Activated naive CD4-positive, alpha-beta T cell (primary cell): ENCODE measurements around the gene FAM3D.

Source experiments
- DNase-seq, 4 experiments: peaks; one replicate each; lab custom pipeline; 2025; lab: John Stamatoyannopoulos, UW

The FAM3D gene

GRCh38 chr3:58626841-58627569, 39.6 kb downstream of the FAM3D start:
- no peak for DNase-seq

- no peak for DNase-seq
These were observed 41.3 kb downstream of the FAM3D start for GRCh38 chr3:58625196-58625824.

GRCh38 chr3:58624550-58624949, 42.0 kb downstream of the FAM3D start:
- DNase-seq, result no peak

GRCh38 chr3:58623961-58624360, 42.6 kb downstream of the FAM3D start:
- no peak for DNase-seq

- DNase-seq, result no peak
These were observed 43.1 kb downstream of the FAM3D start for GRCh38 chr3:58623478-58623877.

GRCh38 chr3:58622892-58623291, 43.7 kb downstream of the FAM3D start:
- no peak for DNase-seq

GRCh38 chr3:58622436-58622835, 44.1 kb downstream of the FAM3D start:
- DNase-seq, result no peak

GRCh38 chr3:58621086-58621830, 45.3 kb downstream of the FAM3D start:
- DNase-seq, result no peak

GRCh38 chr3:58620421-58620820, 46.2 kb downstream of the FAM3D start:
- DNase-seq, result no peak

GRCh38 chr3:58617338-58617761, 49.2 kb downstream of the FAM3D start:
- DNase-seq, result no peak

- no peak for DNase-seq
These were observed 53.1 kb downstream of the FAM3D start for GRCh38 chr3:58613236-58614132.

- no peak for DNase-seq
These were observed 53.7 kb downstream of the FAM3D start for GRCh38 chr3:58612830-58613229.

GRCh38 chr3:58609990-58610389, 56.6 kb downstream of the FAM3D start:
- DNase-seq, result no peak

GRCh38 chr3:58608648-58609047, 57.9 kb downstream of the FAM3D start:
- DNase-seq, result no peak

- no peak for DNase-seq
These were observed 58.8 kb downstream of the FAM3D start for GRCh38 chr3:58607816-58608215.

GRCh38 chr3:58606693-58607092, 59.9 kb downstream of the FAM3D start:
- no peak for DNase-seq

GRCh38 chr3:58604031-58604430, 62.5 kb downstream of the FAM3D start:
- no peak for DNase-seq

GRCh38 chr3:58603606-58604005, 63.0 kb downstream of the FAM3D start:
- DNase-seq, result no peak

GRCh38 chr3:58597770-58598310, 68.7 kb downstream of the FAM3D start:
- DNase-seq, result no peak

- no peak for DNase-seq
These were observed 69.6 kb downstream of the FAM3D start for GRCh38 chr3:58596834-58597518.

GRCh38 chr3:58594117-58594516, 72.5 kb downstream of the FAM3D start:
- no peak for DNase-seq
